ENCODE measurements around the gene GPRC5C.

Gene GPRC5C

DNA sequence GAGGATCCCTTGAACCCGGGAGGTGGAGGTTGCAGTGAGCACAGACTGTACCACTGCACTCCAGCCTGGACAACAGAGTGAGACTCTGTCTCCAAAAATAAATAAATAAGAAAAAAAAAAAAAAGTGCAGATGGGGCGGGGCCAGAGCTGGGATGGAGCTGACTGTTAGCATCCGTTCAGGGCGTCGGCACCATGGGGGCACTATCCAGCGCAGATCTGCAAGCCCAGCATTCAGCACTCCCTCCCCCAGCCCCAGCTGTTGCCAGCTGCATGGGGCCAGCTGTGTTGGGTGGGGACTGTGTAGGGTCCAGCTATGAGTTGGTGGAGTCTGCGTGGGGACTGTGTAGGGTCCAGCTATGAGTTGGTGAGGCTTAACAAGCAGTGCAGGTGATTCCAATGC lies 13.3 kb downstream of the GPRC5C start (continued):
- no peak for TF ChIP-seq SNAI2 (CRISPR knock-in tag; IDR thresholded peaks at IDR 0.05)

DNA sequence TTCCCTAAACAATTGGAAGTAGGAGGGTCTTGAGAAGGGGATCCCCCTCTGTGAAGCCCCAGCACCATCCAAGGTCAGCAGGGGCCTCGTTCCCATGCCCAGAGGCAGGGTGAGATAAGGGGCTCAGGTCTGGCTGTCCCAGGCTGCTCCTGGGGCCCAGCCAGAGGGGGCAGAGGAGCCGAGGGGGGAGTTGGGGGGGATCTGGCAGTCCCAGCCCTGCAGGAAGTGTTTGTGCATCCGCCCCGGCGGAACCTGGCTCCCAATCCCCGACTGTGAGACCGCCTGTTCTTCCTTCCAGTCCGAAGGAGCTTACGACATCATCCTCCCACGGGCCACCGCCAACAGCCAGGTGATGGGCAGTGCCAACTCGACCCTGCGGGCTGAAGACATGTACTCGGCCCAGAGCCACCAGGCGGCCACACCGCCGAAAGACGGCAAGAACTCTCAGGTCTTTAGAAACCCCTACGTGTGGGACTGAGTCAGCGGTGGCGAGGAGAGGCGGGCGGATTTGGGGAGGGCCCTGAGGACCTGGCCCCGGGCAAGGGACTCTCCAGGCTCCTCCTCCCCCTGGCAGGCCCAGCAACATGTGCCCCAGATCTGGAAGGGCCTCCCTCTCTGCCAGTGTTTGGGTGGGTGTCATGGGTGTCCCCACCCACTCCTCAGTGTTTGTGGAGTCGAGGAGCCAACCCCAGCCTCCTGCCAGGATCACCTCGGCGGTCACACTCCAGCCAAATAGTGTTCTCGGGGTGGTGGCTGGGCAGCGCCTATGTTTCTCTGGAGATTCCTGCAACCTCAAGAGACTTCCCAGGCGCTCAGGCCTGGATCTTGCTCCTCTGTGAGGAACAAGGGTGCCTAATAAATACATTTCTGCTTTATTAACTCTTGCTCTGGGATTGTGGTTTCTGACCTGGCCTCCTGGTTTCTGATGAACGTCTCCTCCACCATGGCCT lies 14.9 kb downstream of the GPRC5C start:
- ATAC-seq: no peak
- TF ChIP-seq PPARA (CRISPR knock-in tag; IDR thresholded peaks at IDR 0.05; ENCODE audit: borderline replicate concordance) (no peak), ZNF565 (CRISPR knock-in tag; conservative IDR thresholded peaks at IDR 0.05; ENCODE audit: low read depth) (no peak), BACH2 (CRISPR knock-in tag; IDR thresholded peaks at IDR 0.05; ENCODE audit: borderline replicate concordance) (no peak), ARNTL (CRISPR knock-in tag; IDR thresholded peaks at IDR 0.05; ENCODE audit: borderline replicate concordance, low read depth) (no peak), CSDC2 (CRISPR knock-in tag; IDR thresholded peaks at IDR 0.05) (no peak)
- TF ChIP-seq, protein P1, sequence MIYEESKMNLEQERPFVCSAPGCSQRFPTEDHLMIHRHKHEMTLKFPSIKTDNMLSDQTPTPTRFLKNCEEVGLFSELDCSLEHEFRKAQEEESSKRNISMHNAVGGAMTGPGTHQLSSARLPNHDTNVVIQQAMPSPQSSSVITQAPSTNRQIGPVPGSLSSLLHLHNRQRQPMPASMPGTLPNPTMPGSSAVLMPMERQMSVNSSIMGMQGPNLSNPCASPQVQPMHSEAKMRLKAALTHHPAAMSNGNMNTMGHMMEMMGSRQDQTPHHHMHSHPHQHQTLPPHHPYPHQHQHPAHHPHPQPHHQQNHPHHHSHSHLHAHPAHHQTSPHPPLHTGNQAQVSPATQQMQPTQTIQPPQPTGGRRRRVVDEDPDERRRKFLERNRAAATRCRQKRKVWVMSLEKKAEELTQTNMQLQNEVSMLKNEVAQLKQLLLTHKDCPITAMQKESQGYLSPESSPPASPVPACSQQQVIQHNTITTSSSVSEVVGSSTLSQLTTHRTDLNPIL (CRISPR knock-in tag; IDR thresholded peaks at IDR 0.05; ENCODE audit: low read depth): no peak
- TF ChIP-seq, protein P2, sequence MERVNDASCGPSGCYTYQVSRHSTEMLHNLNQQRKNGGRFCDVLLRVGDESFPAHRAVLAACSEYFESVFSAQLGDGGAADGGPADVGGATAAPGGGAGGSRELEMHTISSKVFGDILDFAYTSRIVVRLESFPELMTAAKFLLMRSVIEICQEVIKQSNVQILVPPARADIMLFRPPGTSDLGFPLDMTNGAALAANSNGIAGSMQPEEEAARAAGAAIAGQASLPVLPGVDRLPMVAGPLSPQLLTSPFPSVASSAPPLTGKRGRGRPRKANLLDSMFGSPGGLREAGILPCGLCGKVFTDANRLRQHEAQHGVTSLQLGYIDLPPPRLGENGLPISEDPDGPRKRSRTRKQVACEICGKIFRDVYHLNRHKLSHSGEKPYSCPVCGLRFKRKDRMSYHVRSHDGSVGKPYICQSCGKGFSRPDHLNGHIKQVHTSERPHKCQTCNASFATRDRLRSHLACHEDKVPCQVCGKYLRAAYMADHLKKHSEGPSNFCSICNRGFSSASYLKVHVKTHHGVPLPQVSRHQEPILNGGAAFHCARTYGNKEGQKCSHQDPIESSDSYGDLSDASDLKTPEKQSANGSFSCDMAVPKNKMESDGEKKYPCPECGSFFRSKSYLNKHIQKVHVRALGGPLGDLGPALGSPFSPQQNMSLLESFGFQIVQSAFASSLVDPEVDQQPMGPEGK (CRISPR knock-in tag; IDR thresholded peaks at IDR 0.05; ENCODE audit: borderline replicate concordance): no peak

DNA sequence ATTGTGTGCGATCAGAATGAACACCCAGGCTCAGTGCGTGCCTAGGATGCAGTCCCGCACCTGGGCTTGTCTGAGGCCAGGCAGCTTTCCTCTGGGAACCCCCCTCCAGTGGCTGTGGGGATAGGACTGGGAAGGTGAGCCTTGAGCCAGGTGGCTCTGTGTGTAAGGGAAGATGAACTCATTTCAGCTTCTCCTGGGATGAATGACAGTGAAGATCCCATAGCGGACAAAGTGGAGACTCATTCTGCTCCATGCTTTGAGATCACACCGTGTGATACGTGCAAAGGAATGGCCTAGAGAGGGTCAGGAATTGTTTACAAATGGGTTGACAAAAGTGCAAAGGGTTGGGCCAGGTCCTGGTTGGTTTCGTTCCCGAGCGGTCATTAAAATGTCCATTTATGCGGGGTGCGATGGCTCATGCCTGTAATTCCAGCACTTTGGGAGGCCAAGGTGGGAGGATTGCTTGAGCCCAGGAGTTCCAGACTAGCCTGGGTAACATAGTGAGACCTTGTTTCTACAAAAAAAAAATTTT lies 15.8 kb downstream of the GPRC5C start:
- TF ChIP-seq TOX (CRISPR knock-in tag; IDR thresholded peaks at IDR 0.05; ENCODE audit: borderline replicate concordance) (no peak), ISL1 (CRISPR knock-in tag; IDR thresholded peaks at IDR 0.05) (no peak), BACH2 (CRISPR knock-in tag; IDR thresholded peaks at IDR 0.05; ENCODE audit: borderline replicate concordance) (no peak), CSDC2 (CRISPR knock-in tag; IDR thresholded peaks at IDR 0.05) (no peak), RARB (CRISPR knock-in tag; IDR thresholded peaks at IDR 0.05) (no peak), ZC3H10 (CRISPR knock-in tag; IDR thresholded peaks at IDR 0.05) (no peak), ARNTL (CRISPR knock-in tag; IDR thresholded peaks at IDR 0.05; ENCODE audit: borderline replicate concordance, low read depth) (no peak)
- TF ChIP-seq, protein P2 (CRISPR knock-in tag; IDR thresholded peaks at IDR 0.05; ENCODE audit: borderline replicate concordance): no peak
- TF ChIP-seq, protein P3, sequence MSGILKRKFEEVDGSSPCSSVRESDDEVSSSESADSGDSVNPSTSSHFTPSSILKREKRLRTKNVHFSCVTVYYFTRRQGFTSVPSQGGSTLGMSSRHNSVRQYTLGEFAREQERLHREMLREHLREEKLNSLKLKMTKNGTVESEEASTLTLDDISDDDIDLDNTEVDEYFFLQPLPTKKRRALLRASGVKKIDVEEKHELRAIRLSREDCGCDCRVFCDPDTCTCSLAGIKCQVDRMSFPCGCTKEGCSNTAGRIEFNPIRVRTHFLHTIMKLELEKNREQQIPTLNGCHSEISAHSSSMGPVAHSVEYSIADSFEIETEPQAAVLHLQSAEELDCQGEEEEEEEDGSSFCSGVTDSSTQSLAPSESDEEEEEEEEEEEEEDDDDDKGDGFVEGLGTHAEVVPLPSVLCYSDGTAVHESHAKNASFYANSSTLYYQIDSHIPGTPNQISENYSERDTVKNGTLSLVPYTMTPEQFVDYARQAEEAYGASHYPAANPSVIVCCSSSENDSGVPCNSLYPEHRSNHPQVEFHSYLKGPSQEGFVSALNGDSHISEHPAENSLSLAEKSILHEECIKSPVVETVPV (CRISPR knock-in tag; IDR thresholded peaks at IDR 0.05): no peak
- TF ChIP-seq, protein P4, sequence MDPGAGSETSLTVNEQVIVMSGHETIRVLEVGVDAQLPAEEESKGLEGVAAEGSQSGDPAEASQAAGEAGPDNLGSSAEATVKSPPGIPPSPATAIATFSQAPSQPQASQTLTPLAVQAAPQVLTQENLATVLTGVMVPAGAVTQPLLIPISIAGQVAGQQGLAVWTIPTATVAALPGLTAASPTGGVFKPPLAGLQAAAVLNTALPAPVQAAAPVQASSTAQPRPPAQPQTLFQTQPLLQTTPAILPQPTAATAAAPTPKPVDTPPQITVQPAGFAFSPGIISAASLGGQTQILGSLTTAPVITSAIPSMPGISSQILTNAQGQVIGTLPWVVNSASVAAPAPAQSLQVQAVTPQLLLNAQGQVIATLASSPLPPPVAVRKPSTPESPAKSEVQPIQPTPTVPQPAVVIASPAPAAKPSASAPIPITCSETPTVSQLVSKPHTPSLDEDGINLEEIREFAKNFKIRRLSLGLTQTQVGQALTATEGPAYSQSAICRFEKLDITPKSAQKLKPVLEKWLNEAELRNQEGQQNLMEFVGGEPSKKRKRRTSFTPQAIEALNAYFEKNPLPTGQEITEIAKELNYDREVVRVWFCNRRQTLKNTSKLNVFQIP (CRISPR knock-in tag; IDR thresholded peaks at IDR 0.05; ENCODE audit: borderline replicate concordance, low read depth): no peak
- no peak for ATAC-seq

DNA sequence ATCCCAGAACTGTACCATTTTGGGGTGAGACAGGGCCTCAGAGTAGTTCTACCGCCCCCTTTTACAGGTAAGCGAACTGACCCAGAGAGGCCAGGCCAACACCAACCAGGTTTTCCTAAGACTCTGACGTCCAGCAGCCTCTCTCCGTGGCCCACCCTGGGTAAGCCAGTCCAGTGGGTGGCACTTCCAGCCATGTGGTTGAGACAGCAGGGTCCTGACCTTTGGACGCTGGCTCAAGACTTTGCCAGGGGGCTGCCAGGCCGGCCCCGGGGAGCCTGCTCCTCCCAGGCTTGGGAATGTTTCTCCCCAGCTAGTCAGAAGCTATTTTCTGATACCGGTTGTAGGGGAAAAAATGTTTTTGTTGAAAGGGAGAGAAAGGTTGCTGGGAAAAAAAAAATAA lies 16.9 kb downstream of the GPRC5C start:
- ATAC-seq: no peak
- TF ChIP-seq, protein P3 (CRISPR knock-in tag; IDR thresholded peaks at IDR 0.05): no peak
- no peak for TF ChIP-seq TOX (CRISPR knock-in tag; IDR thresholded peaks at IDR 0.05; ENCODE audit: borderline replicate concordance)
- TF ChIP-seq OSR1 (CRISPR knock-in tag; IDR thresholded peaks at IDR 0.05): no peak
- TF ChIP-seq GLIS3 (CRISPR knock-in tag; IDR thresholded peaks at IDR 0.05): no peak
- TF ChIP-seq, protein P4 (CRISPR knock-in tag; IDR thresholded peaks at IDR 0.05; ENCODE audit: borderline replicate concordance, low read depth): no peak
- no peak for TF ChIP-seq ZC3H10 (CRISPR knock-in tag; IDR thresholded peaks at IDR 0.05)
- TF ChIP-seq, protein P2 (CRISPR knock-in tag; IDR thresholded peaks at IDR 0.05; ENCODE audit: borderline replicate concordance): no peak
- TF ChIP-seq ISL1 (CRISPR knock-in tag; IDR thresholded peaks at IDR 0.05): no peak
- no peak for TF ChIP-seq ZNF565 (CRISPR knock-in tag; conservative IDR thresholded peaks at IDR 0.05; ENCODE audit: low read depth)
- no peak for TF ChIP-seq ZNF8 (CRISPR knock-in tag; IDR thresholded peaks at IDR 0.05)

Measured in SK-N-SH treated with all-trans-retinoic acid at 6 μM for 48 hours (cell line).